SK-N-SH treated with all-trans-retinoic acid at 6 μM for 48 hours (cell line): ENCODE measurements around the gene FAM184B.

Experiments used
- ATAC-seq: fragments of 200-7000 bp; cut with Tn5 transposase; 3 replicates; pipeline ENCODE4 v1.9.1; 2020; ENCODE audit warnings: mild to moderate bottlenecking, moderate library complexity
- ARNTL ChIP-seq: fragments of 450-650 bp; formaldehyde crosslinking; IDR thresholded peaks from 2 replicates; pipeline ENCODE4 v1.5.0; 2020; ENCODE audit warnings: low read depth, mild to moderate bottlenecking, moderate library complexity, borderline replicate concordance
- BACH2 ChIP-seq: fragments of 250-450 bp; sonication (Bioruptor Pico); IDR thresholded peaks from 2 replicates; pipeline ENCODE4 v1.9.0; 2021; ENCODE audit warnings: mild to moderate bottlenecking, borderline replicate concordance
- CSDC2 ChIP-seq: fragments of 250-450 bp; sonication (Bioruptor Pico); IDR thresholded peaks from 2 replicates; pipeline ENCODE4 v1.5.0; 2020; ENCODE audit warnings: mild to moderate bottlenecking, moderate library complexity
- ESRRG ChIP-seq: fragments of 250-450 bp; sonication (Bioruptor Pico); IDR thresholded peaks from 2 replicates; pipeline ENCODE4 v1.6.1; 2021; ENCODE audit warnings: mild to moderate bottlenecking
- ISL1 ChIP-seq: fragments of 250-450 bp; sonication (Bioruptor Pico); IDR thresholded peaks from 2 replicates; pipeline ENCODE4 v2.1.2; 2022; ENCODE audit warnings: mild to moderate bottlenecking, moderate library complexity
- PPARA ChIP-seq: fragments of 250-450 bp; sonication (Bioruptor Pico); IDR thresholded peaks from 2 replicates; pipeline ENCODE4 v1.5.0; 2020; ENCODE audit warnings: mild to moderate bottlenecking, borderline replicate concordance
- RARB ChIP-seq: fragments of 250-450 bp; sonication (Bioruptor Pico); IDR thresholded peaks from 2 replicates; pipeline ENCODE4 v1.8.0; 2021; ENCODE audit warnings: mild to moderate bottlenecking, moderate library complexity
- SNAI2 ChIP-seq: fragments of 250-450 bp; sonication (Bioruptor Pico); IDR thresholded peaks from 2 replicates; pipeline ENCODE4 v1.5.0; 2020; ENCODE audit warnings: mild to moderate bottlenecking, moderate library complexity
- TOX ChIP-seq: fragments of 250-450 bp; sonication (Bioruptor Pico); IDR thresholded peaks from 2 replicates; pipeline ENCODE4 v1.8.0; 2021; ENCODE audit warnings: mild to moderate bottlenecking, moderate library complexity, borderline replicate concordance
- ZFP3 ChIP-seq: fragments of 250-450 bp; sonication (Bioruptor Pico); IDR thresholded peaks from 2 replicates; pipeline ENCODE4 v1.5.0; 2020; ENCODE audit warnings: mild to moderate bottlenecking, moderate library complexity
- ZFP30 ChIP-seq: fragments of 450-650 bp; formaldehyde crosslinking; IDR thresholded peaks from 2 replicates; pipeline ENCODE4 v1.5.0; 2022; ENCODE audit warnings: mild to moderate bottlenecking, moderate library complexity
- ZNF565 ChIP-seq: fragments of 450-650 bp; formaldehyde crosslinking; conservative IDR thresholded peaks from 2 replicates; pipeline ENCODE4 v1.5.0; 2020; ENCODE audit warnings: low read depth, mild to moderate bottlenecking, moderate library complexity
- ZNF70 ChIP-seq: fragments of 450-650 bp; formaldehyde crosslinking; IDR thresholded peaks from 2 replicates; pipeline ENCODE4 v1.5.0; 2020; ENCODE audit warnings: mild to moderate bottlenecking, moderate library complexity
- ZNF8 ChIP-seq: fragments of 450-650 bp; formaldehyde crosslinking; IDR thresholded peaks from 2 replicates; pipeline ENCODE4 v1.5.0; 2020; ENCODE audit warnings: mild to moderate bottlenecking, moderate library complexity
- TF ChIP-seq, protein P1 (sequence below): fragments of 250-450 bp; sonication (Bioruptor Pico); IDR thresholded peaks from 2 replicates; pipeline ENCODE4 v1.8.0; 2020; ENCODE audit warnings: mild to moderate bottlenecking, moderate library complexity, borderline replicate concordance
- TF ChIP-seq, protein P2 (sequence below): fragments of 250-450 bp; sonication (Bioruptor Pico); IDR thresholded peaks from 2 replicates; pipeline ENCODE4 v1.5.1; 2020; ENCODE audit warnings: low read depth, mild to moderate bottlenecking, moderate library complexity
- TF ChIP-seq, protein P3 (sequence below): fragments of 250-450 bp; sonication (Bioruptor Pico); IDR thresholded peaks from 2 replicates; pipeline ENCODE4 v1.8.0; 2021; ENCODE audit warnings: low read depth, mild to moderate bottlenecking, moderate library complexity, borderline replicate concordance
- TF ChIP-seq, protein P4 (sequence below): fragments of 250-450 bp; sonication (Bioruptor Pico); IDR thresholded peaks from 2 replicates; pipeline ENCODE4 v1.5.0; 2020; ENCODE audit warnings: mild to moderate bottlenecking, moderate library complexity
- TF ChIP-seq, protein P5 (sequence below): fragments of 250-450 bp; sonication (Bioruptor Pico); IDR thresholded peaks from 2 replicates; pipeline ENCODE4 v1.5.1; 2021; ENCODE audit warnings: mild to moderate bottlenecking, moderate library complexity

The FAM184B gene

DNA sequence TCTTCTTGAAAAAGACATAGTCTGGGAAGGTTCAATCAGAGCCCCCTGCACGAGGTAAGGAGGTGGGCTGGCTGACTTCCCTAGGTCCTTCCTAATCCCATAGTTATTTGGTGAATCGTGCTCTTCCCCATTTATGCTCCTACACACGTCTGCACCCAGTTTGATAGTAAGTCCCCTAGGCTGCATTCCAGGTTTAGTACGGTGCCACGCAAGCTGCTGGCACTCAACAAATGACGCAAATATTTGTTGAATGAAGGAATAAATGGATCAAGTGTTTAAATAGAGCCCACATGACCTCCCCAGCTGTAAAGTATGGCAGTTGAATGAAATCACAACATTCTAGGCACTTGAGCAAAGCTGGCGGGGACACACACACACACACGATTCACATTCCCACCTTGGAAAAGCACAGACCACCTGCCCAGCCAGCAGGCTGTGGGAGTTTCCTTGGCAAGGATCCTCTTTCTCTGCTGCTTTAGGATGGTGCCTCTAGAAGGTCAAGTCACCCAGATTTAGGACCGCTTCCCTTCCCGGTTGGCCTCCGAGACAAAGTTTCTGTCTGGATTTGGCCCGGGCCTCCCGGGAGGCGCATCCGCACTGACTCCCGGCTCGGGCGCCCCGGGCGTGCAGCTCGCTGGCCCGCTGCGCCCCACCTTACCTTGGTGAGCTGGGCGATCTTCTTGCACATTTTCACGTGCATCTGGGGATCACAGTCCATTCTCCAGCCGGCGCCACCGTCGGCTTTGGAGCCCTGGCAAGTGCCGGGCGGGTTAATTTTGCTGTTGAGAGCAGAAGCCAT lies 721 bp downstream of the FAM184B start:
- ATAC-seq = no peak
- TF ChIP-seq, protein P1, sequence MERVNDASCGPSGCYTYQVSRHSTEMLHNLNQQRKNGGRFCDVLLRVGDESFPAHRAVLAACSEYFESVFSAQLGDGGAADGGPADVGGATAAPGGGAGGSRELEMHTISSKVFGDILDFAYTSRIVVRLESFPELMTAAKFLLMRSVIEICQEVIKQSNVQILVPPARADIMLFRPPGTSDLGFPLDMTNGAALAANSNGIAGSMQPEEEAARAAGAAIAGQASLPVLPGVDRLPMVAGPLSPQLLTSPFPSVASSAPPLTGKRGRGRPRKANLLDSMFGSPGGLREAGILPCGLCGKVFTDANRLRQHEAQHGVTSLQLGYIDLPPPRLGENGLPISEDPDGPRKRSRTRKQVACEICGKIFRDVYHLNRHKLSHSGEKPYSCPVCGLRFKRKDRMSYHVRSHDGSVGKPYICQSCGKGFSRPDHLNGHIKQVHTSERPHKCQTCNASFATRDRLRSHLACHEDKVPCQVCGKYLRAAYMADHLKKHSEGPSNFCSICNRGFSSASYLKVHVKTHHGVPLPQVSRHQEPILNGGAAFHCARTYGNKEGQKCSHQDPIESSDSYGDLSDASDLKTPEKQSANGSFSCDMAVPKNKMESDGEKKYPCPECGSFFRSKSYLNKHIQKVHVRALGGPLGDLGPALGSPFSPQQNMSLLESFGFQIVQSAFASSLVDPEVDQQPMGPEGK (CRISPR knock-in tag) = no peak
- TF ChIP-seq, protein P2, sequence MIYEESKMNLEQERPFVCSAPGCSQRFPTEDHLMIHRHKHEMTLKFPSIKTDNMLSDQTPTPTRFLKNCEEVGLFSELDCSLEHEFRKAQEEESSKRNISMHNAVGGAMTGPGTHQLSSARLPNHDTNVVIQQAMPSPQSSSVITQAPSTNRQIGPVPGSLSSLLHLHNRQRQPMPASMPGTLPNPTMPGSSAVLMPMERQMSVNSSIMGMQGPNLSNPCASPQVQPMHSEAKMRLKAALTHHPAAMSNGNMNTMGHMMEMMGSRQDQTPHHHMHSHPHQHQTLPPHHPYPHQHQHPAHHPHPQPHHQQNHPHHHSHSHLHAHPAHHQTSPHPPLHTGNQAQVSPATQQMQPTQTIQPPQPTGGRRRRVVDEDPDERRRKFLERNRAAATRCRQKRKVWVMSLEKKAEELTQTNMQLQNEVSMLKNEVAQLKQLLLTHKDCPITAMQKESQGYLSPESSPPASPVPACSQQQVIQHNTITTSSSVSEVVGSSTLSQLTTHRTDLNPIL (CRISPR knock-in tag) = no peak
- no peak for TF ChIP-seq ISL1 (CRISPR knock-in tag)
- TF ChIP-seq TOX (CRISPR knock-in tag) = no peak
- TF ChIP-seq ZNF70 (CRISPR knock-in tag) = no peak
- TF ChIP-seq, protein P3, sequence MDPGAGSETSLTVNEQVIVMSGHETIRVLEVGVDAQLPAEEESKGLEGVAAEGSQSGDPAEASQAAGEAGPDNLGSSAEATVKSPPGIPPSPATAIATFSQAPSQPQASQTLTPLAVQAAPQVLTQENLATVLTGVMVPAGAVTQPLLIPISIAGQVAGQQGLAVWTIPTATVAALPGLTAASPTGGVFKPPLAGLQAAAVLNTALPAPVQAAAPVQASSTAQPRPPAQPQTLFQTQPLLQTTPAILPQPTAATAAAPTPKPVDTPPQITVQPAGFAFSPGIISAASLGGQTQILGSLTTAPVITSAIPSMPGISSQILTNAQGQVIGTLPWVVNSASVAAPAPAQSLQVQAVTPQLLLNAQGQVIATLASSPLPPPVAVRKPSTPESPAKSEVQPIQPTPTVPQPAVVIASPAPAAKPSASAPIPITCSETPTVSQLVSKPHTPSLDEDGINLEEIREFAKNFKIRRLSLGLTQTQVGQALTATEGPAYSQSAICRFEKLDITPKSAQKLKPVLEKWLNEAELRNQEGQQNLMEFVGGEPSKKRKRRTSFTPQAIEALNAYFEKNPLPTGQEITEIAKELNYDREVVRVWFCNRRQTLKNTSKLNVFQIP (CRISPR knock-in tag) = no peak
- no peak for TF ChIP-seq ZNF565
- TF ChIP-seq, all 23 proteins: peak for 0

GRCh38 chr4:17778431-17778830 lies 3.0 kb downstream of the FAM184B start:
- TF ChIP-seq ZNF565 (no peak), ZFP30 (CRISPR knock-in tag) (no peak)
- TF ChIP-seq, protein P3 (CRISPR knock-in tag) = no peak
- TF ChIP-seq, protein P2 (CRISPR knock-in tag) = no peak
- ATAC-seq = no peak

- no peak for ATAC-seq
- TF ChIP-seq ESRRG (no peak), ZNF565 (no peak), CSDC2 (CRISPR knock-in tag) (no peak), RARB (no peak), ARNTL (CRISPR knock-in tag) (no peak), ZFP3 (CRISPR knock-in tag) (no peak), TOX (CRISPR knock-in tag) (no peak), ZFP30 (CRISPR knock-in tag) (no peak), ZNF70 (CRISPR knock-in tag) (no peak), PPARA (CRISPR knock-in tag) (no peak), SNAI2 (CRISPR knock-in tag) (no peak), BACH2 (CRISPR knock-in tag) (no peak), ZNF8 (CRISPR knock-in tag) (no peak)
- TF ChIP-seq, protein P4, sequence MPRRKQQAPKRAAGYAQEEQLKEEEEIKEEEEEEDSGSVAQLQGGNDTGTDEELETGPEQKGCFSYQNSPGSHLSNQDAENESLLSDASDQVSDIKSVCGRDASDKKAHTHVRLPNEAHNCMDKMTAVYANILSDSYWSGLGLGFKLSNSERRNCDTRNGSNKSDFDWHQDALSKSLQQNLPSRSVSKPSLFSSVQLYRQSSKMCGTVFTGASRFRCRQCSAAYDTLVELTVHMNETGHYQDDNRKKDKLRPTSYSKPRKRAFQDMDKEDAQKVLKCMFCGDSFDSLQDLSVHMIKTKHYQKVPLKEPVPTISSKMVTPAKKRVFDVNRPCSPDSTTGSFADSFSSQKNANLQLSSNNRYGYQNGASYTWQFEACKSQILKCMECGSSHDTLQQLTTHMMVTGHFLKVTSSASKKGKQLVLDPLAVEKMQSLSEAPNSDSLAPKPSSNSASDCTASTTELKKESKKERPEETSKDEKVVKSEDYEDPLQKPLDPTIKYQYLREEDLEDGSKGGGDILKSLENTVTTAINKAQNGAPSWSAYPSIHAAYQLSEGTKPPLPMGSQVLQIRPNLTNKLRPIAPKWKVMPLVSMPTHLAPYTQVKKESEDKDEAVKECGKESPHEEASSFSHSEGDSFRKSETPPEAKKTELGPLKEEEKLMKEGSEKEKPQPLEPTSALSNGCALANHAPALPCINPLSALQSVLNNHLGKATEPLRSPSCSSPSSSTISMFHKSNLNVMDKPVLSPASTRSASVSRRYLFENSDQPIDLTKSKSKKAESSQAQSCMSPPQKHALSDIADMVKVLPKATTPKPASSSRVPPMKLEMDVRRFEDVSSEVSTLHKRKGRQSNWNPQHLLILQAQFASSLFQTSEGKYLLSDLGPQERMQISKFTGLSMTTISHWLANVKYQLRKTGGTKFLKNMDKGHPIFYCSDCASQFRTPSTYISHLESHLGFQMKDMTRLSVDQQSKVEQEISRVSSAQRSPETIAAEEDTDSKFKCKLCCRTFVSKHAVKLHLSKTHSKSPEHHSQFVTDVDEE (CRISPR knock-in tag) = no peak
- TF ChIP-seq, protein P3 (CRISPR knock-in tag) = no peak
- TF ChIP-seq, protein P5, sequence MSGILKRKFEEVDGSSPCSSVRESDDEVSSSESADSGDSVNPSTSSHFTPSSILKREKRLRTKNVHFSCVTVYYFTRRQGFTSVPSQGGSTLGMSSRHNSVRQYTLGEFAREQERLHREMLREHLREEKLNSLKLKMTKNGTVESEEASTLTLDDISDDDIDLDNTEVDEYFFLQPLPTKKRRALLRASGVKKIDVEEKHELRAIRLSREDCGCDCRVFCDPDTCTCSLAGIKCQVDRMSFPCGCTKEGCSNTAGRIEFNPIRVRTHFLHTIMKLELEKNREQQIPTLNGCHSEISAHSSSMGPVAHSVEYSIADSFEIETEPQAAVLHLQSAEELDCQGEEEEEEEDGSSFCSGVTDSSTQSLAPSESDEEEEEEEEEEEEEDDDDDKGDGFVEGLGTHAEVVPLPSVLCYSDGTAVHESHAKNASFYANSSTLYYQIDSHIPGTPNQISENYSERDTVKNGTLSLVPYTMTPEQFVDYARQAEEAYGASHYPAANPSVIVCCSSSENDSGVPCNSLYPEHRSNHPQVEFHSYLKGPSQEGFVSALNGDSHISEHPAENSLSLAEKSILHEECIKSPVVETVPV = no peak
- TF ChIP-seq, protein P2 (CRISPR knock-in tag) = no peak
Measured at GRCh38 chr4:17773135-17773698, 8.2 kb downstream of the FAM184B start.
